K562 (cell line): ENCODE measurements around the gene CCDC69. TPM values are rescaled to one million over a fixed set of nuclear protein-coding genes. Genes with fewer than 3 reads are reported as not detected.
A peak's percentile ranks its signal among the peaks of the same experiment; 100 is the strongest.

Experiments
- ATAC-seq: fragments of 200-7000 bp; cut with Tn5 transposase; 3 replicates; pipeline ENCODE4 v1.9.1; 2020; ENCODE audit warnings: moderate library complexity
- BruUV-seq: library from RNA; stranded (reverse); fragments of 400-500 nt; replicated peaks from 2 replicates; lab custom pipeline; 2021; lab: Mats Ljungman, UMichigan
- CTCF ChIA-PET: fragments of 300-600 bp; formaldehyde crosslinking; extraction: SDS; loops from one replicate; lab custom pipeline; 2021; ENCODE audit warnings: low intra/inter-chr PET ratio; lab: Yijun Ruan, JAX
- POLR2A ChIA-PET: fragments of 300-600, 350-650 bp; sonication (Branson Sonifier 250); formaldehyde crosslinking; extraction: SDS; loops from one replicate; lab custom pipeline; 2021; ENCODE audit warnings: antibody characterized with exemption, inconsistent platforms; lab: Yijun Ruan, JAX
- DNase-seq, 4 experiments: peaks; one replicate each; pipeline versions ENCODE4 v3.0.0 to v3.0.0-alpha.2; 2011 to 2018; ENCODE audit warnings: low spot score in 3 of 4, mixed read lengths in 3 of 4; ENCODE audit errors: extremely low read depth in 1 of 4
- FAIRE-seq: peaks from 2 replicates; lab custom pipeline; 2011; peaks lifted over from hg19 to GRCh38; lab: Jason Lieb, UNC
- H2AFZ ChIP-seq: 2 replicates; pipeline ENCODE4 v1.6.0; 2011; ENCODE audit warnings: low read depth, low read length, control low read depth, inconsistent platforms
- H3K27ac ChIP-seq: fragments of 200-600 bp; 3 replicates; pipeline ENCODE4 v1.8.0; 2011; ENCODE audit warnings: low read depth, mild to moderate bottlenecking, control low read depth, inconsistent platforms, low read length, moderate library complexity, mixed read lengths; ENCODE audit errors: extremely low read depth
- H3K27me3 ChIP-seq, 2 experiments: fragments of 300-600 bp in 1 of 2; 2 replicates in 1 of 2; 3 replicates in 1 of 2; pipeline versions ENCODE4 v1.6.0 to v1.8.0; 2011; ENCODE audit warnings: inconsistent platforms in 2 of 2, low read length in 2 of 2, mild to moderate bottlenecking in 1 of 2, mixed read lengths in 1 of 2, moderate library complexity in 1 of 2; ENCODE audit not compliant: control insufficient read depth in 2 of 2, insufficient read depth in 2 of 2
- H3K36me3 ChIP-seq: fragments of 300-600 bp; 3 replicates; pipeline ENCODE4 v1.8.0; 2011; ENCODE audit warnings: mild to moderate bottlenecking, low read length, inconsistent platforms; ENCODE audit not compliant: control insufficient read depth, insufficient read depth
- H3K4me1 ChIP-seq, 2 experiments: fragments of 200-600 bp in 1 of 2; replicated peaks in 1 of 2; 2 replicates in 1 of 2; 3 replicates in 1 of 2; pipeline versions ENCODE4 v1.5.1 to v1.8.0; 2011; ENCODE audit warnings: inconsistent platforms in 2 of 2, low read length in 2 of 2, mild to moderate bottlenecking in 1 of 2, mixed read lengths in 1 of 2, moderate library complexity in 1 of 2; ENCODE audit not compliant: control insufficient read depth in 2 of 2, insufficient read depth in 2 of 2
- H3K4me2 ChIP-seq: 2 replicates; pipeline ENCODE4 v1.6.1; 2011; ENCODE audit warnings: low read length, control low read depth, inconsistent platforms, mixed read lengths; ENCODE audit not compliant: insufficient read depth
- H3K4me3 ChIP-seq: fragments of 200-600 bp; sonication (generic), shearing (Covaris generic); 2 replicates; pipeline ENCODE4 v1.5.1; 2016; ENCODE audit warnings: control low read depth, inconsistent platforms
- H3K79me2 ChIP-seq: fragments of 200-600 bp; 3 replicates; pipeline ENCODE4 v1.8.0; 2011; ENCODE audit warnings: low read length, inconsistent platforms; ENCODE audit not compliant: control insufficient read depth, insufficient read depth
- H3K9ac ChIP-seq, 2 experiments: 2 replicates each; pipeline versions ENCODE4 v1.6.0 to v1.6.1; 2011; ENCODE audit warnings: low read depth in 2 of 2, low read length in 2 of 2, control low read depth in 1 of 2, inconsistent platforms in 1 of 2, mild to moderate bottlenecking in 1 of 2, mixed read lengths in 1 of 2; ENCODE audit not compliant: insufficient read depth in 1 of 2
- H3K9me1 ChIP-seq: one replicate; pipeline ENCODE4 v1.6.0; 2011; ENCODE audit warnings: inconsistent platforms, mild to moderate bottlenecking, low read length, moderate library complexity; ENCODE audit not compliant: control insufficient read depth, insufficient read depth
- H3K9me3 ChIP-seq: replicated peaks from 2 replicates; pipeline ENCODE4 v1.5.1; 2011; ENCODE audit warnings: low read depth, low read length, inconsistent platforms; ENCODE audit not compliant: control insufficient read depth, insufficient read depth
- H4K20me1 ChIP-seq: replicated peaks from 2 replicates; pipeline ENCODE4 v1.6.1; 2011; ENCODE audit warnings: low read length, inconsistent platforms, mixed read lengths; ENCODE audit not compliant: control insufficient read depth, insufficient read depth
- AFF4 ChIP-seq: sonication (generic); formaldehyde crosslinking; IDR thresholded peaks from 2 replicates; pipeline ENCODE4 v1.8.0; 2023; ENCODE audit warnings: mild to moderate bottlenecking, missing genetic modification reagents
- ZNF12 ChIP-seq: sonication (generic); formaldehyde crosslinking; IDR thresholded peaks from 2 replicates; pipeline ENCODE4 v1.4.0; 2020; ENCODE audit warnings: mild to moderate bottlenecking, missing genetic modification reagents
- WGBS: fragments of 100-300 bp; shearing (Covaris generic); methylation state at CpG from one replicate; pipeline ENCODE4 v1.1.6; 2016; ENCODE audit warnings: low coverage, mixed read lengths; ENCODE audit not compliant: insufficient coverage; ENCODE audit errors: missing lambda C conversion rate; 5-methylcytosine and 5-hydroxymethylcytosine counted together
- in situ Hi-C: fragments of 300-500 bp; cut with MboI; formaldehyde crosslinking; loops from 4 replicates; pipeline ENCODE4 v1.15.0; 2018; ENCODE audit warnings: inconsistent platforms, mixed read lengths
- intact Hi-C: fragments of 100-400 bp; cut with micrococcal nuclease; formaldehyde crosslinking; loops from 2 replicates; pipeline ENCODE4 v1.14.2; 2022
- polyA plus RNA-seq, 8 experiments: library from polyadenylated mRNA; depleted of rRNA in 4 of 8; stranded (reverse) in 5 of 8; unstranded in 3 of 8; fragments of >200 nt; fragmentation: Nextera tagmentation in 2 of 8; fragmentation: Illumina TruSeq in 1 of 8; extraction: Ambion mirVana in 2 of 8; extraction: Trizol in 1 of 8; gene quantifications; 2 replicates each; pipeline versions ENCODE4 v1.2.1 to v1.2.3, GENCODE V29; 2011 to 2014; ENCODE audit warnings: inconsistent platforms in 1 of 8, missing spikeins in 1 of 8
- total RNA-seq, 7 experiments: library from RNA; depleted of rRNA in 6 of 7; stranded (reverse); fragments of >200 nt in 6 of 7; fragmentation: Illumina TruSeq in 2 of 7; extraction: Trizol in 2 of 7; gene quantifications; 2 replicates each; pipeline versions ENCODE4 v1.2.1 to v1.2.3, GENCODE V29; 2011 to 2021; ENCODE audit warnings: low replicate concordance in 1 of 7
- TF ChIP-seq, protein P1 (sequence below): fragments of 450-650 bp; IDR thresholded peaks from one replicate; pipeline ENCODE4 v1.6.1; 2018; ENCODE audit warnings: mild to moderate bottlenecking, moderate library complexity; ENCODE audit not compliant: partially characterized antibody

CCDC69 gene
- total and polyA plus RNA-seq, 9 of the 15 experiments (the other 6 are each of a cell fraction or from before 2014, with no cell fraction given): 0.65 to 12.2 (median 7.6) TPM

- TF ChIP-seq, protein P1, sequence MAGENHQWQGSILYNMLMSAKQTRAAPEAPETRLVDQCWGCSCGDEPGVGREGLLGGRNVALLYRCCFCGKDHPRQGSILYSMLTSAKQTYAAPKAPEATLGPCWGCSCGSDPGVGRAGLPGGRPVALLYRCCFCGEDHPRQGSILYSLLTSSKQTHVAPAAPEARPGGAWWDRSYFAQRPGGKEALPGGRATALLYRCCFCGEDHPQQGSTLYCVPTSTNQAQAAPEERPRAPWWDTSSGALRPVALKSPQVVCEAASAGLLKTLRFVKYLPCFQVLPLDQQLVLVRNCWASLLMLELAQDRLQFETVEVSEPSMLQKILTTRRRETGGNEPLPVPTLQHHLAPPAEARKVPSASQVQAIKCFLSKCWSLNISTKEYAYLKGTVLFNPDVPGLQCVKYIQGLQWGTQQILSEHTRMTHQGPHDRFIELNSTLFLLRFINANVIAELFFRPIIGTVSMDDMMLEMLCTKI: no peak
These were observed 5.1 kb upstream of the CCDC69 start (continued) for GRCh38 chr5:151228986-151229385.

DNA sequence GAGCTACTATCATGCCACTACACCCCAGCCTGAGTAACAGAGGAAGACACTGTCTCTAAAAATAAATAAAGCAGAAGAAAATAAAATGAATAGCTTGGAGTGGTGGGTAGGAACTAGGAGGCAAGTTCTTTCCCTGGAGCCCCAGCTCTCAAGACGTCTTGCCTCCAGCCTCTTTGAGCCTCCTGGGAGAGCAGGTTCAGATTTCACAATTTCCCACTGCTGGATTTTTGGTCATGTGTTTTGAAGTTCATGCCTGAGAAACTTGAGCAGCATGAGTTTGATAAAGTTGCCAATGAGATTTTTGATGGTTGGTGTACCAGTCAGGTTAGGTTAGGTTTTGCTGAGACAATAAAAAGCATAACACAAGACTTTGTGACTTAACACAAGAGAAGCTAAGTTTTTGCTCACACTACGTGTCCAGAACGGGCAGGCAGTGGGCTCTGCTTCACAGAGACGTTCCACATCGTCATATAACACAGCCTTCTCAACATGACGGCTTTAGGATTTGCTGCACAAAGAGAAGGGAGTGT is 4.1 kb upstream of the CCDC69 start:
- WGBS: 11% methylated on average over 6 of the region's 6 CpGs
- DNase-seq: no peak
- Histone ChIP-seq H3K4me3 (no peak overlapping the region), H3K79me2 (no peaks in the 10 kb centered on the region; the same call in 2 of the 3 replicates), H3K4me1 (peaks cover 7 to 13% of the 10 kb centered on the region in 2 experiments; a peak in 4 of 5 replicates), H3K27ac (no peak overlapping the region), H3K4me2 (no peak overlapping the region), H3K9ac (no peak overlapping the region), H2AFZ (no peak overlapping the region), H3K9me1 (no peaks in the 10 kb centered on the region), H4K20me1 (no peaks in the 10 kb centered on the region), H3K9me3 (no peaks in the 10 kb centered on the region), H3K27me3 (peaks cover 5 to 7% of the 10 kb centered on the region in 2 experiments; a peak in 4 of 5 replicates), H3K36me3 (no peaks in the 10 kb centered on the region)
- ChIA-PET CTCF (no interaction called here), POLR2A (interaction anchor here (0.6 kb wide), 1 partner anchor 737 kb away, joined by 4 read pairs; no protein-coding TSS in a partner anchor)
- in situ Hi-C loops: no loop called here
- no peak for FAIRE-seq
- no peak for TF ChIP-seq AFF4 (CRISPR knock-in tag)
- peak; percentile 94 for TF ChIP-seq ZNF12 (CRISPR knock-in tag)
- intact Hi-C loops: no loop called here
- no peak for ATAC-seq
- BruUV-seq: no TSS peak
